Smooth muscle cell of the brain vasculature (primary cell): ENCODE data around the gene GGTA1.
"Not testable (repeated sequence)": the region's sequence is repeated elsewhere in the genome, so short reads cannot be mapped to it uniquely, and the experiment has no call there.

ENCODE experiments used
- DNase-seq: peaks from one replicate; pipeline ENCODE4 v3.0.0-alpha.2; 2012; ENCODE audit warnings: low read depth, low spot score

The GGTA1 gene

GRCh38 chr9:121499427-121500164, at the start of gene GGTA1:
GGTA1 (minus strand) TSS chr9:121499844; CDS start chr9:121467922, 31,922 bp downstream.
- DNase-seq = no peak

GRCh38 chr9:121548666-121549065, 49.0 kb upstream of the GGTA1 start:
- no peak for DNase-seq

GRCh38 chr9:121545875-121546423, 46.3 kb upstream of the GGTA1 start:
- DNase-seq = peak; percentile 89

DNA sequence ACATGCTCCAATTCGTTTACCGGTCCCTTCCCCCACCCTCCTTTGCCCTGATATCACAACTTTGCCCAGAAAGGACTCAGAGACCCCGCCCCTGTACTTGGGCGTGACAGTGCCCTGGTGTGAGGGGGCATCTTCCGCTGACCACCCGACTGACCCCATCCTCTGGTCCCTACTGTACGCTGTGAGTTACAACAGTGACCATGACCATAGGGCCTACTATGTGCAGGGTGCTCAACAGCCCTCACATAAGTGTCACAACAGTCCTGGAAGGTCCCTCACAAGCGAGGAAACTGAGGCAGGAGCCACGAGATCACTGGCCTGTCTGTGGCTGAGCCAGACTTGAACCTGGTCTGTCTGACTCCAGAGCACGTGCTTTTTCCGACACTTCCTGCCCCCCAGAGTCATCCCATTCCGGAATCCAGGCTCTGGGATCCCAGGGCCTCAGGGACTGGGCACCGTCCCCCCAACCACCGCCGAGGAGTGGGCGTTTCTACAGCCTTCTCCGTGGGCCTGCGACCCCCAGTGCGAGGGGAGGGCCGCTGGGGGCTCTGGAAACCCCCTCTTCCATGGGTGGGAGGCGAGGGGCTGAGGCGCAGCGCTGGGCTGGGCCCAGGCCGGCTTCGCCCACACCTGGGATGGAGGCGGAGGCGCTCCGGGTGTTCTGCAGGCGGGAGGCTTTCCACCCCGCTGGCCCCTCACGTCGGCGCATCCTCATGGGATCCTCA, 45.7 kb upstream of the GGTA1 start:
- no peak for DNase-seq

- DNase-seq = no peak
Observed at GRCh38 chr9:121542025-121542424, 42.4 kb upstream of the GGTA1 start.

GRCh38 chr9:121541256-121541655, 41.6 kb upstream of the GGTA1 start:
- no peak for DNase-seq

DNA sequence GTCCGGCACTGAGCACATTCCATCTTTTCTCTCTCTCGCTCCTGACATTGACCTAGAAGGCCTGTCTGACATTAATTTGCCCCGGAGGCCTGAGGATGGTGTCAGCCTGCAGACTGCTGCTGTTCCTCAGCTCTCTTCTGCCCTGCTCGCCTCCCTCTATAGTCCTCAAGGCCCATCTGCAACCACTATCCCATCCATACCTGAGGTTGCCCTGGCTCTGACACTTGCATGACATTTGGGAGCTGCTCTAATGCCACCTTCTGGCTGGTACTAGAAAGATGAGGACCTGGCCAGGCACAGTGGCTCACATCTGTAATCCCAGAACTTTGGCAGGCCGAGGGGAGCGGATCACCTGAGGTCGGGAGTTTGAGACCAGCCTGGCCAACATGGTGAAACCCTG, 38.6 kb upstream of the GGTA1 start:
- DNase-seq = no peak

DNA sequence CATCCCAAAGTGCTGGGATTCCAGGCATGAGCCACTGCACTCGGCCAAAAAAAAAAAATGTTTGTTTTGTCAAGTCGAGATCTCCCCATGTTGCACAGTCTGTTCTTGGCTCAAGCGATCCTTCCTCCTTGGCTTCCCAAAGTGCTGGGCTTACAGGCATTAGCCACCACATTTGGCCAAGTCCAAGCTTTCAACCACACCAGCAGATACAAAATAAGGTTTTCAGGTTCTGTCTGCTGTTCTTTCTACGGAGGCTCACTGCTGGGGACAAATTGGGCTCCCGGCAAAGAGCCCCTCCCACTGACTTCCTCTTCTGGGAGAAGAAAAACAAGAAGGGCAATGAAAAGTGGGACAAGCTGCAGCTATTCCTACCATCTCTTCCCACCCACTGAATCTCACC, 37.6 kb upstream of the GGTA1 start:
- no peak for DNase-seq

DNA sequence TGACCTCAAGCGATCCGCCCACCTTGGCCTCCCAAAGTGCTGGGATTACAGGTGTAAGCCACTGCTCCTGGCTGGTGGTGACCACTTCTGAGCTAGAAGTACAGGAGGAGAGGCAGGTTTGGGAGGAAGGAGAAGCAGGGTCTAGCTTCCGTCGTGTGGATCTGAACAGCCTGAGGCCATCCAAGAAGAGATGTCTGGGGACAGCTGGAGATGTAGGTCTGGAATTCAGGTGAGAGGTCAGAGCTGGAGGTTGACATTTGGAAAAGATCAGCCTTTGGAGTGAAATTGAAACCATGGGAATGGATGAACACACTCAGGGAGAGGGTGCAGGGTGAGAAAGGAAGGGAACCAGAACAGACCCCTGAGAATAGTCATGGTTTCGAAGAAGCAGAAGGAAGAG, 33.2 kb upstream of the GGTA1 start:
- DNase-seq = no peak

DNA sequence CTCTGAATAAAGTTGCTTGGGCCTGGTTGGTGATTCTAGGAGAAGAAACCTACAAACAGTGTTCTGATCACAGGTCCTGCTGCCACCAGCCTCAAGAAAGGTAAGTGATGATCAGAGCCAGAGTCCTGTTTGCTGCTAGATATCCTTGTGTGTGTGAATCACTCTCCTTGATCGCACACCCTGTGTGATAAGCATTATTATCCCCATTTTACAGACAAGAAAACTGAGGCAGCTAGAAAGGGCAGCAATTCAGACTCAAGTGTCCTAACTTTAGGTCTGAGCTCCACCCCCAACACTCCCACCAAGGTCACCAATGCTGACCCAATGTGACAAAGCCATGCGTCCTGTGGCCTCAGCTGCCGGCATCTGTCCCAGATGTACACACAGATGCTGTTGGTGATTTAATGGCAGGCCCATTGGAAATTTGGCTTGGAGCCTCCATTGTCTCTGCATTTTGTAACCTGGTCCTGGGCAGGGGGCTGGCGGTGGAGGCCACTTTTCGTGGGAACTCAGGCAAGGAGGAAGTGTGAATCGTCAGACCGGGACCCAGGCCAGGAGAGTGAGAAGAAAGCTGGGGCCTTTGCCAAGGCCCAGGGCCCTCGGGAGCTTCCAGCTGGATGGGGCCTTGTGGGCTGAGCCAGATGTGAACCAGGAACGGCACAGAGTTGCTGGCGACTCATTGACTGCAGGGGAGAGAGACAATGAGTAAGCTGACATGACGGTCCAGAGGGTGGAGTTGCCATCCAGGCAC, 29.8 kb upstream of the GGTA1 start:
- DNase-seq = peak; percentile 88

- no peak for DNase-seq
Observed at GRCh38 chr9:121528642-121529041, 29.0 kb upstream of the GGTA1 start.

DNA sequence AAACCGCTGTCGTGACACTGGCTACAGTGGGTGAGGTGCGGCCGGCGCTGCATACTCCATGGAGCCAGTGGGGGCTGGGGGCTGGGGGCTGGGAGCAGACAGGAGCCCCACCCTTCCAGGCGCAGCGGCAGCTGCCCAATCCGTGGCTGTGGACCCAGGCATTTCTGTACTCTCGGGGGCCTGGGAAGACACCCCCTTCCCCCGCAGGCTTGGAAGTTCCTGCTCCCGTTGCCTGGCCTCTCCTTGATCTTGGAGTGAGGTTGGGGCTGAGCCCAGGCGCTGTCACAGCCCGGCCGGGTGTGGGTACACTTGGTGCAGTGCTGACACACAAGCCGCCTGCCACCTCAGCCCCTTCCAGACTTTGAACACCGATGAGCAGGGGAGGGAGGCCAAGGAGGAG, 27.7 kb upstream of the GGTA1 start:
- no peak for DNase-seq

- DNase-seq = not testable (repeated sequence)
Observed at GRCh38 chr9:121519688-121520087, 20.0 kb upstream of the GGTA1 start.

- DNase-seq = no peak
Observed at GRCh38 chr9:121518634-121519033, 19.0 kb upstream of the GGTA1 start.

DNA sequence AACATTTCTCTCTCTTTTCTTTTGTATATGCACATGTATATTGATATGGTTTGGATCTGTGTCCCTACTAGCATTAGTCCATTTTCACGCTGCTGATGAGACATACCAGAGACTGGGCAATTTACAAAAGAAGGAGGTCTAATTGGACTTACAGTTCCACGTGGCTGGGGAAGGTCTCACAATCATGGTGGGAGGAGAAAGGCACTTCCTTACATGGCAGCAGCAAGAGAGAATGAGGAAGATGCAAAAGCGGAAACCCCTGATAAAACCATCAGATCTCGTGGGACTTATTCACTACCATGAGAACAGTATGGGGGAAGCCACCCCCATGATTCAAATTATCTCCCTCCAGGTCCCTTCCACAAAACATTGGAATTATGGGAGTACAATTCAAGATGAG, 13.5 kb upstream of the GGTA1 start:
- not testable (repeated sequence) for DNase-seq

DNA sequence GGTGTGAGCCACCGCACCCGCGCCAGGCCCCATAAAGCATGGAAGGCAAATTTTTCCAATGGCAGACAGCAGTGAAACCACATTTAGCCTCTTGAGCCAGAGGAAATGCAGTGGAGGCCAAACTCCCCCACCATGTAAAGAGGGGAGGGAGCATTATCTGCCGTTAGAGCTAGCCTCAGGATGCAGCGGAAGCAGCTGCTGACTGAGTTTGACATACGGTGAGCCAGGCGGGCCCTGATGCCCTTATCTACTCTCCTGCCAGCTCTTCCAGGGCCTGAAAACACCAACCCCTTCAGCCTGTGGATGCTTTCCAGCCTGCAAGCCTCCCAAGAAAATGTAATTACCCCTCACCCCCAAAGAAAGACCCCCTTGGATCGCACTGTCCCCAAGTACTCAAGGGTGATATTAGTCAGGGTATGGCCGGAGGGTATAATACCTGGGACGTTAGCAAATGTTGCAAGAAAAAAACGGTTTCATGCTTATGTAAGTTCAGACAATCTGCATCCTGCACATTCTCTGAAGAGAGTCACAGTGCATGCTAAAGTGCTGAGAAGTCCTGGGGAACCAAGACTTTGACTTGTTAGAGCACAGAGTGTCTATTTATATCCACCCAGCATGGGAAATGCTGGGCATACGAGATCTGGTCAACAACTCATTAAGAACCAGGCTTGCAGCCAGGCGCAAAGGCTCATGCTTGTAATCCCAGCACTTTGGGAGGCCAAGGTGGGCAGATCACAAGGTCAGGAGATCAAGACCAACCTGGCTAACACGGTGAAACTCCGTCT, 11.3 kb upstream of the GGTA1 start:
- DNase-seq = no peak

DNA sequence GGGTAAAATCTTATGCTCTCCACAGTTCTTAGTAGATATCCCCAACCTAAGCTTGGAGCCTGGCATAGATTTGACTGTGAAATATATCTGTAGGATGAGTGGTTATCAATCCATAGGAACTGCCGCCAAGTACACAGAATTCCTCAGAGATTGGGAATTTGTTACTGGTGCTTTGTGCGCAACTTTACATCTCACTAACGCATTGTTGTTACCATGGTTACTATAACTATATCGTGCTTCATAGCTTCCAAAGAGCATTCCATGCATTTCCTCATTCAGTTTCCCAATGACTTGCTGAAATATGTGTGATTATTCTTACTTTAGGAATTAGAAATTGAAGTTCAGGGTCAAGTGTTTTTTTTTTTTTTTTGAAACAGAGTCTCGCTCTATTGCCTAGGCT, 9.5 kb upstream of the GGTA1 start:
- no peak for DNase-seq

DNA sequence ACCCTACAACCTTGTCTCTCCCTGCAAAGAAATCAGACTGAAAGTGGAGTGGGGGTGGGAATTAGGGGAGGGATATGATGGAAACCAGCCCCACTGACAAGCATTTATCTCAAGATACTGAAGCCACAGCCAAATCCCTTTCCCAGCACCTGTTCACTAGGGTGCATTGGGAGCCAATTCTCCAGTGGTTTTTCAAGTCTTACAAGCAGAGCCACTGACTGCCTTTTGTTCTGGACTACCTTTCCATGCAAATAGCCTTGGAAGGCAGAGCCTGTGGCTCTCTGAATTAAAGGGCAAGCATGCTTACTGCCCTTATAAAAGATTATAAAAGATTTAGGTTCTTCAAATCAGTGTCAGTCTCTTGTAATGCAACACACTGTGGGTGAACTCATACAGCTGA, 8.8 kb upstream of the GGTA1 start:
- no peak for DNase-seq

- DNase-seq = no peak
Observed at GRCh38 chr9:121505903-121506735, 6.5 kb upstream of the GGTA1 start.

- no peak for DNase-seq
Observed at GRCh38 chr9:121503444-121503843, 3.8 kb upstream of the GGTA1 start.

DNA sequence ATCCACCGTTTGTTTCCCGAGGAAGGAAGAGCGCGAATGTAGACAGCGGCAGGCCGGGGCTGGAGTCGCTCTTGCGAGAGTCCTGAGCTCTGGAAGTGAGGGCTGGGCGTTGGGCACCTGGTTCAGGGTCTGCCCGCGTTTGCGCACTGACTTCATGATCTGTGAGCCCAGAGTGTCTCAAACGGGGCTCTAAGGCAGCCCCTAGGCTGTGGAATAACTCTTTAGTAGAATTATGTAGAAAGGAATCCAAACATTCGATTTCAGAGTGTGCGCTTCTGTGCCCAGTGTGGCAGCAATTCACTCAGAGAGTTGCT, 478 bp upstream of the GGTA1 start:
- no peak for DNase-seq
